ENCODE results near the gene TCTN2. TPM values are rescaled to one million over a fixed set of nuclear protein-coding genes. Genes with fewer than 3 reads are reported as not detected.

TCTN2 gene
- polyA plus RNA-seq (2011; rRNA removed), result 5.8 and 8.1 TPM in 2 replicates
- polyA minus RNA-seq (2011; rRNA and poly(A)+ RNA removed), result 6.0 and 6.6 TPM in 2 replicates

GRCh38 chr12:123670882-123671728, at the start of gene TCTN2:
Gene TCTN2 (plus strand): TSS chr12:123671113. CDS start chr12:123671241, 128 bp downstream.
- Histone ChIP-seq H3K4me3 (ENCODE audit: low read depth, low read length) (peak within 1 kb of the TSS; percentile 89), H3K27me3 (ENCODE audit: control insufficient read depth, insufficient read depth, low read length) (no peaks in the 10 kb centered on the region), H3K36me3 (ENCODE audit: control insufficient read depth, insufficient read depth, low read length) (peaks cover 3% of the 10 kb centered on the region)
- peak; percentile 58 for DNase-seq (ENCODE audit: low read depth)
- no peak for TF ChIP-seq CTCF (IDR thresholded peaks at IDR 0.05; ENCODE audit: insufficient read depth, low read depth, low read length)
- ChIA-PET POLR2A (no interaction called here), CTCF (interaction anchor here (0.6 kb wide), 1 partner anchor 11 kb away, joined by 3 read pairs; no protein-coding TSS in a partner anchor)

- TF ChIP-seq CTCF (IDR thresholded peaks at IDR 0.05; ENCODE audit: insufficient read depth, low read depth, low read length), result no peak
- POLR2A ChIA-PET, result no interaction called here
- CTCF ChIA-PET, result interaction anchor here (1.3 kb wide), 1 partner anchor 11 kb away, joined by 4 read pairs; no protein-coding TSS in a partner anchor
- Histone ChIP-seq H3K36me3 (ENCODE audit: control insufficient read depth, insufficient read depth, low read length) (peaks cover 18% of the 10 kb centered on the region), H3K27me3 (ENCODE audit: control insufficient read depth, insufficient read depth, low read length) (no peaks in the 10 kb centered on the region), H3K4me3 (ENCODE audit: low read depth, low read length) (no peak overlapping the region)
- no peak for DNase-seq (ENCODE audit: low read depth)
These were observed 49.0 kb upstream of the TCTN2 start for GRCh38 chr12:123621619-123622530.

GRCh38 chr12:123633379-123634141, 37.4 kb upstream of the TCTN2 start, which contains the start of the genes EIF2B1 and GTF2H3:
Gene EIF2B1 (minus strand): TSS chr12:123633686. CDS start chr12:123633557, 129 bp downstream.
Gene GTF2H3 (plus strand): TSS chr12:123633829. CDS start chr12:123633860, 31 bp downstream.
- POLR2A ChIA-PET, result no interaction called here
- Histone ChIP-seq H3K27me3 (ENCODE audit: control insufficient read depth, insufficient read depth, low read length) (no peaks in the 10 kb centered on the region), H3K4me3 (ENCODE audit: low read depth, low read length) (peak within 1 kb of the TSS; percentile 55), H3K36me3 (ENCODE audit: control insufficient read depth, insufficient read depth, low read length) (peaks cover 12% of the 10 kb centered on the region)
- TF ChIP-seq CTCF (IDR thresholded peaks at IDR 0.05; ENCODE audit: insufficient read depth, low read depth, low read length), result no peak
- peak; percentile 76 for DNase-seq (ENCODE audit: low read depth)
- CTCF ChIA-PET, result no interaction called here

GRCh38 chr12:123634142-123634561, 36.8 kb upstream of the TCTN2 start:
- ChIA-PET CTCF (no interaction called here), POLR2A (no interaction called here)
- Histone ChIP-seq H3K36me3 (ENCODE audit: control insufficient read depth, insufficient read depth, low read length) (peaks cover 8% of the 10 kb centered on the region), H3K4me3 (ENCODE audit: low read depth, low read length) (peak overlapping the region; percentile 55), H3K27me3 (ENCODE audit: control insufficient read depth, insufficient read depth, low read length) (no peaks in the 10 kb centered on the region)
- no peak for DNase-seq (ENCODE audit: low read depth)
- TF ChIP-seq CTCF (IDR thresholded peaks at IDR 0.05; ENCODE audit: insufficient read depth, low read depth, low read length), result no peak

Data from BJ (cell line).